ENCODE results near the gene C2CD4C. TPM values are rescaled to one million over a fixed set of nuclear protein-coding genes. Genes with fewer than 3 reads are reported as not detected.

C2CD4C gene
- total RNA-seq, 1 experiment from 2014 or later = 14.6 TPM

GRCh38 chr19:372306-372890 is 36.5 kb downstream of the C2CD4C start:
- H3K14ac ChIP-seq (ENCODE audit: insufficient read depth, low read length) = no peak overlapping the region
- WGBS (ENCODE audit: extremely low coverage, insufficient read length, low lambda C conversion rate) = no CpG with 5 or more reads among the region's 14 CpGs
- H3K23ac ChIP-seq (ENCODE audit: insufficient read length, low read depth, low read length) = no peak overlapping the region
- H2BK120ac ChIP-seq (ENCODE audit: low read depth, low read length, poor library complexity, severe bottlenecking) = no peak overlapping the region
- no peak overlapping the region for H2AK5ac ChIP-seq (ENCODE audit: insufficient read length, low read length)
- no peak overlapping the region for H2BK15ac ChIP-seq (ENCODE audit: low read depth, low read length)
- Mint-ChIP-seq H3K27ac (no peak overlapping the region; a peak in 1 of 7 replicates), H3K27me3 (ENCODE audit: low read depth) (peaks cover 27% of the 10 kb centered on the region), H3K36me3 (ENCODE audit: insufficient read depth in 1 of 3, low read depth in 3 of 3) (peaks cover 0 to 4% (median 3%) of the 10 kb centered on the region in 3 experiments; a peak in 4 of 7 replicates), H3K4me3 (no peak overlapping the region), H3K4me1 (peaks cover 0 to 9% of the 10 kb centered on the region in 2 experiments; a peak in 1 of 4 replicates), H3K9me3 (peaks cover 3 to 4% of the 10 kb centered on the region in 2 experiments; a peak in 3 of 5 replicates)
- DNase-seq = no peak
- H4K20me1 ChIP-seq (ENCODE audit: control insufficient read depth, insufficient read depth, insufficient read length) = no peaks in the 10 kb centered on the region
- TF ChIP-seq CTCF (conservative IDR thresholded peaks at IDR 0.05) = no peak
- H2BK12ac ChIP-seq (ENCODE audit: insufficient read length, low read depth, low read length) = no peak overlapping the region
- no peak overlapping the region for H3K56ac ChIP-seq (ENCODE audit: insufficient read length, low read depth, low read length)
- H3K79me2 ChIP-seq (ENCODE audit: insufficient read depth, low read length) = no peaks in the 10 kb centered on the region
- no peak overlapping the region for H3K27ac ChIP-seq (ENCODE audit: insufficient read length, low read depth, low read length)
- no peaks in the 10 kb centered on the region for H3K4me1 ChIP-seq (ENCODE audit: insufficient read depth, low read length)
- no peak overlapping the region for H4K8ac ChIP-seq (replicated peaks; ENCODE audit: insufficient read length, low read depth, low read length)
- H3K4me2 ChIP-seq (ENCODE audit: insufficient read depth, insufficient read length, low read length) = no peak overlapping the region
- no peak overlapping the region for H3K4ac ChIP-seq (ENCODE audit: low read depth, low read length)
- H3K23me2 ChIP-seq (ENCODE audit: insufficient read length, low read depth, low read length, poor library complexity, severe bottlenecking) = no peaks in the 10 kb centered on the region
- no peak overlapping the region for H2BK5ac ChIP-seq (ENCODE audit: insufficient read length, low read length)
- no peak overlapping the region for H3K18ac ChIP-seq (ENCODE audit: insufficient read length, low read depth, low read length)
- H3K9me3 ChIP-seq (ENCODE audit: control insufficient read depth, low read depth, low read length) = no peaks in the 10 kb centered on the region
- H3T11ph ChIP-seq (ENCODE audit: low read length) = no peak overlapping the region
- H3K9ac ChIP-seq (ENCODE audit: extremely low read depth, insufficient read length, low read length) = no peak overlapping the region
- no peak overlapping the region for H4K91ac ChIP-seq (ENCODE audit: insufficient read length, low read depth, low read length)
- H2BK20ac ChIP-seq (ENCODE audit: low read depth, low read length, poor library complexity, severe bottlenecking) = no peak overlapping the region
- no peaks in the 10 kb centered on the region for H3K27me3 ChIP-seq (ENCODE audit: insufficient read depth, low read length)
- H3K79me1 ChIP-seq (ENCODE audit: insufficient read depth, low read depth, low read length, poor library complexity, severe bottlenecking) = no peaks in the 10 kb centered on the region
- no peak overlapping the region for H4K5ac ChIP-seq (ENCODE audit: insufficient read length, low read depth, low read length)
- no peak overlapping the region for H2AFZ ChIP-seq (ENCODE audit: low read length)
